Loucy (cell line): ENCODE measurements around the gene PPP2R2B.

Experiments used
- H2AFZ ChIP-seq: fragments of 200-600 bp; sonication (generic); 2 replicates; pipeline ENCODE4 v1.6.0; 2016; ENCODE audit warnings: antibody characterized with exemption, mild to moderate bottlenecking, low read length, moderate library complexity
- H3F3A ChIP-seq: fragments of 200-600 bp; 2 replicates; pipeline ENCODE4 v1.6.0; 2016; ENCODE audit warnings: antibody characterized with exemption, low read depth, mild to moderate bottlenecking
- H3K27me3 ChIP-seq: fragments of 200-600 bp; sonication (generic); 2 replicates; pipeline ENCODE4 v1.6.1; 2014; ENCODE audit warnings: low read length, mild to moderate bottlenecking; ENCODE audit not compliant: insufficient read depth, poor library complexity, severe bottlenecking
- H3K36me3 ChIP-seq: fragments of 200-600 bp; sonication (generic); 2 replicates; pipeline ENCODE4 v1.6.1; 2016; ENCODE audit warnings: low read length; ENCODE audit not compliant: insufficient read depth
- H3K4me1 ChIP-seq: fragments of 200-600 bp; sonication (generic); 2 replicates; pipeline ENCODE4 v1.5.1; 2014; ENCODE audit warnings: low read length, mild to moderate bottlenecking; ENCODE audit not compliant: insufficient read depth, poor library complexity, severe bottlenecking
- H3K4me2 ChIP-seq: fragments of 200-600 bp; sonication (generic); 2 replicates; pipeline ENCODE4 v1.6.0; 2014; ENCODE audit warnings: antibody characterized with exemption, low read length, low read depth, mild to moderate bottlenecking; ENCODE audit not compliant: poor library complexity, severe bottlenecking
- H3K4me3 ChIP-seq: fragments of 200-600 bp; sonication (generic); 2 replicates; pipeline ENCODE4 v1.5.1; 2014; ENCODE audit warnings: low read length, mild to moderate bottlenecking, mixed read lengths; ENCODE audit not compliant: poor library complexity, severe bottlenecking
- H3K79me2 ChIP-seq: fragments of 200-600 bp; sonication (generic); 2 replicates; pipeline ENCODE4 v1.6.1; 2014; ENCODE audit warnings: low read length; ENCODE audit not compliant: insufficient read depth
- H3K9ac ChIP-seq: fragments of 200-600 bp; sonication (generic); 2 replicates; pipeline ENCODE4 v1.6.0; 2014; ENCODE audit warnings: mild to moderate bottlenecking, low read depth, low read length, moderate library complexity; ENCODE audit not compliant: poor library complexity, severe bottlenecking
- H3K9me2 ChIP-seq: fragments of 200-600 bp; sonication (generic); replicated peaks from 2 replicates; pipeline ENCODE4 v1.6.1; 2016; ENCODE audit warnings: low read depth, low read length, mixed read lengths
- H3K9me3 ChIP-seq: fragments of 200-600 bp; sonication (generic); 2 replicates; pipeline ENCODE4 v1.6.1; 2014; ENCODE audit warnings: mild to moderate bottlenecking, antibody characterized with exemption, low read length, low read depth; ENCODE audit not compliant: insufficient read depth
- H4K20me1 ChIP-seq: fragments of 200-600 bp; sonication (generic); 2 replicates; pipeline ENCODE4 v1.6.0; 2014; ENCODE audit warnings: antibody characterized with exemption, low read length, mild to moderate bottlenecking; ENCODE audit not compliant: insufficient read depth, poor library complexity, severe bottlenecking
- CTCF ChIP-seq: fragments of 200-600 bp; sonication (generic); conservative IDR thresholded peaks from 2 replicates; pipeline ENCODE4 v1.5.1; 2014; ENCODE audit warnings: mild to moderate bottlenecking, antibody characterized with exemption, low read length
- EZH2phosphoT487 ChIP-seq: fragments of 200-600 bp; IDR thresholded peaks from 2 replicates; pipeline ENCODE4 v1.6.1; 2018; ENCODE audit warnings: antibody characterized with exemption, mild to moderate bottlenecking, moderate library complexity, borderline replicate concordance

PPP2R2B gene

GRCh38 chr5:146828385-146828784 lies 50.2 kb downstream of the PPP2R2B start:
- no peak overlapping the region for H2AFZ ChIP-seq
- no peak overlapping the region for H3K9ac ChIP-seq
- no peak for TF ChIP-seq EZH2phosphoT487
- H3K4me2 ChIP-seq, result no peak overlapping the region
- H3K4me1 ChIP-seq, result no peaks in the 10 kb centered on the region
- H3K9me3 ChIP-seq, result no peaks in the 10 kb centered on the region
- H3K4me3 ChIP-seq, result no peak overlapping the region
- H3K9me2 ChIP-seq, result no peaks in the 10 kb centered on the region
- H3F3A ChIP-seq, result no peaks in the 10 kb centered on the region
- H3K79me2 ChIP-seq, result no peaks in the 10 kb centered on the region
- H3K27me3 ChIP-seq, result no peaks in the 10 kb centered on the region
- H3K36me3 ChIP-seq, result no peaks in the 10 kb centered on the region
- H4K20me1 ChIP-seq, result no peaks in the 10 kb centered on the region

GRCh38 chr5:146827901-146828300 lies 50.7 kb downstream of the PPP2R2B start:
- Histone ChIP-seq H4K20me1 (no peaks in the 10 kb centered on the region), H3K79me2 (no peaks in the 10 kb centered on the region), H3K9me3 (no peaks in the 10 kb centered on the region), H2AFZ (no peak overlapping the region), H3K9me2 (no peaks in the 10 kb centered on the region), H3F3A (no peaks in the 10 kb centered on the region), H3K36me3 (no peaks in the 10 kb centered on the region), H3K4me2 (no peak overlapping the region), H3K4me3 (no peak overlapping the region), H3K4me1 (no peaks in the 10 kb centered on the region), H3K9ac (no peak overlapping the region), H3K27me3 (no peaks in the 10 kb centered on the region)
- TF ChIP-seq EZH2phosphoT487 (no peak), CTCF (no peak)

- Histone ChIP-seq H3K36me3 (no peaks in the 10 kb centered on the region), H4K20me1 (no peaks in the 10 kb centered on the region), H3F3A (no peaks in the 10 kb centered on the region), H3K79me2 (no peaks in the 10 kb centered on the region), H3K9me2 (no peaks in the 10 kb centered on the region), H3K4me2 (no peak overlapping the region), H3K9me3 (no peaks in the 10 kb centered on the region), H3K9ac (no peak overlapping the region), H3K27me3 (no peaks in the 10 kb centered on the region), H3K4me3 (no peak overlapping the region), H3K4me1 (no peaks in the 10 kb centered on the region), H2AFZ (no peak overlapping the region)
- TF ChIP-seq EZH2phosphoT487, result no peak
- no peak for TF ChIP-seq CTCF
Observed at GRCh38 chr5:146825033-146825432, 53.5 kb downstream of the PPP2R2B start.

GRCh38 chr5:146821732-146822131 lies 56.8 kb downstream of the PPP2R2B start:
- Histone ChIP-seq H3K4me2 (no peak overlapping the region), H3K79me2 (no peaks in the 10 kb centered on the region), H3F3A (no peaks in the 10 kb centered on the region), H3K9me3 (no peaks in the 10 kb centered on the region), H3K27me3 (no peaks in the 10 kb centered on the region), H3K9ac (no peak overlapping the region), H3K4me3 (no peak overlapping the region), H3K9me2 (no peaks in the 10 kb centered on the region), H4K20me1 (no peaks in the 10 kb centered on the region), H3K36me3 (no peaks in the 10 kb centered on the region), H2AFZ (no peak overlapping the region), H3K4me1 (no peaks in the 10 kb centered on the region)
- no peak for TF ChIP-seq EZH2phosphoT487
- TF ChIP-seq CTCF, result no peak
